Stimulated activated naive B cell treated with anti-CD40 and anti-IgM and Interleukin-4, amounts not matched to agents 10 μg/mL and 1 μg/mL and 100 μg/mL, for 72 hours (primary cell): ENCODE results near the gene PHGDH.
A peak's percentile ranks its signal among the peaks of the same experiment; 100 is the strongest.

Experiments used
- ATAC-seq, 2 donors: fragments of 150-1000 bp; cut with Tn5 transposase; replicated peaks; 2 replicates each; pipeline ENCODE4 v1.10.0; 2021; ENCODE audit warnings: moderate library complexity in 1 of 2
- DNase-seq: peaks from one replicate; pipeline ENCODE4 v3.0.0; 2021
- H3K27ac Mint-ChIP-seq: one replicate; pipeline ENCODE4 v1.8.0; 2022; ENCODE audit warnings: mild to moderate bottlenecking, mixed read lengths
- H3K27me3 Mint-ChIP-seq, 2 donors: one replicate each; pipeline ENCODE4 v1.8.0; 2022; ENCODE audit warnings: mixed read lengths in 2 of 2
- H3K36me3 Mint-ChIP-seq, 2 donors: one replicate each; pipeline ENCODE4 v1.8.0; 2022; ENCODE audit warnings: mixed read lengths in 2 of 2, mild to moderate bottlenecking in 1 of 2
- H3K4me1 Mint-ChIP-seq, 2 donors: one replicate each; pipeline ENCODE4 v1.8.0; 2022; ENCODE audit warnings: mixed read lengths in 2 of 2, mild to moderate bottlenecking in 1 of 2
- H3K4me3 Mint-ChIP-seq, 2 donors: one replicate each; pipeline ENCODE4 v1.8.0; 2022; ENCODE audit warnings: mild to moderate bottlenecking in 2 of 2, mixed read lengths in 2 of 2, moderate library complexity in 1 of 2
- H3K9me3 Mint-ChIP-seq, 2 donors: one replicate each; pipeline ENCODE4 v1.8.0; 2022; ENCODE audit warnings: mixed read lengths in 2 of 2, mild to moderate bottlenecking in 1 of 2

Gene PHGDH

DNA sequence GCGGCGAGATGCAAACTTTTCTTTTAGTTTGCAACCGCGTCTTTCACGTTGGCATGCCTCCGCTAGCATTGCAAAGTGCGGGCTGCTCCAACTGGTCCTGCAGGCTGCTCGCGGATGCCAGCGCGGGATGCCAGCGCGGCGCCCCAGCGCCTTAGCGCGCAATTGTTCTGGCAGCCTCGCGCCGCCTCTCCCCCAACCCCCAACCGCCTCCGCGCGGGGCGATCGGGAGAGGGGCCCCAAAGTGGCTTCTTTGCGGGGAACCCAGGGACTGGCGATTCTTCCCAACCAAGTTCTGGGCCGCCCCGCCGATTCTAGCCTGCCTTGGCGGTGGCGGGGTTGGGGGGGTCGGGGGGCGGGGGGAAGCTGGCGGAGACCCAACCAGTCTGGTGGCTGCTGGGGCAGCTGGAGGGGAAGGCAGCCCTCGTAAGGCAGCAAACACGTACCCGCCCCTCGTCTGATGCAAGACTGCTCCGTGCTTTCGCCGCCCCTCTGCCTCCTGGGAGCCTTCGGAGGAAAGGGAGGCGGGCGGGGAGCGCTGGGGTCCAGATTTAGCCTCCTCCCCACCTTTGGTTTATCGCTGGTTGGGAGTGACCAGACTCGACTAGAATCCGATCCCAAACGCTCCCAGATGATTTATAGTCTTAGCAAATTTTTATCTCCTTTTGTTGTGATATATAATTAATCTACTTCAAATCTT is 756 bp downstream of the PHGDH start:
- H3K4me1 Mint-ChIP-seq = peaks cover 12 to 21% of the 10 kb centered on the region in 2 donors
- ATAC-seq = peak; percentile 56 to 64
- no peak for DNase-seq
- no peak overlapping the region for H3K27ac Mint-ChIP-seq
- H3K36me3 Mint-ChIP-seq = peaks cover 0 to 4% of the 10 kb centered on the region in 2 donors
- peak overlapping the region; percentile 86 to 89 for H3K4me3 Mint-ChIP-seq
- H3K27me3 Mint-ChIP-seq = peaks cover 37 to 47% of the 10 kb centered on the region in 2 donors
- no peaks in the 10 kb centered on the region for H3K9me3 Mint-ChIP-seq

DNA sequence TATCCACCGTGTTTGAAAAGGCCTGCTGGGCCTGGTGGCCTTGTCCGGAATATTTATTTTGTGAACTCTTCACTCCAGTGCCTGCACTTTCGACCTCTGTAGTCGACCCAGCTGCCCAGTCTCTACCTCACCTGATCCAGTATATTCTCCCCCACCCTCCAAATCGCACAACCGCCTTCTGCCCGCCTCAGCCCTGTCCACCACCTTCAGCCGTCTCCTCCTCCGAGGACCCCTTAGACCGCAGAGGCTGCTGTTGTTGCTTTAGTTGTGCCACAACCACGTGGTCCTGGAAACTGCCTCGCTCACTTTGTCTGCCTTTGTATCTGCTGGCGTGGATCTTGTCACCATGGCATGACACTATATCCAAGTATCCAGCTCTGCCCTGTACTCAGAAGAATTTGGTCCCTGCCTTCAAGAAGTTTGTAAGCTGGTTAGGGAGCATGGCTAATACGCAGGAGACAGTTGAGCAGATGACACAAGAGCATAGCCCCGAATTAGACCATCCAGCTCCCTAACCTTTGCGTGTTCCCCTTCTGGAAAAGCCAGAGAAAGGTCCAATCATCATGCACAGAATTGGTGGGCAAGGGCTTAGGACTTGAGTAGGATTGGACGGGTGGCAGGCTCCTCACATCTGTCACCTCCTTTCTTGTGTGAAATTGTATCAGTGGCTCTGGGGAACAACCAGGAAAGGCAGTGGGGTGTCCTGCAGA is 1.5 kb downstream of the PHGDH start:
- H3K4me3 Mint-ChIP-seq = peak overlapping the region; percentile 58 to 84
- ATAC-seq (no peak), DNase-seq (no peak)

DNA sequence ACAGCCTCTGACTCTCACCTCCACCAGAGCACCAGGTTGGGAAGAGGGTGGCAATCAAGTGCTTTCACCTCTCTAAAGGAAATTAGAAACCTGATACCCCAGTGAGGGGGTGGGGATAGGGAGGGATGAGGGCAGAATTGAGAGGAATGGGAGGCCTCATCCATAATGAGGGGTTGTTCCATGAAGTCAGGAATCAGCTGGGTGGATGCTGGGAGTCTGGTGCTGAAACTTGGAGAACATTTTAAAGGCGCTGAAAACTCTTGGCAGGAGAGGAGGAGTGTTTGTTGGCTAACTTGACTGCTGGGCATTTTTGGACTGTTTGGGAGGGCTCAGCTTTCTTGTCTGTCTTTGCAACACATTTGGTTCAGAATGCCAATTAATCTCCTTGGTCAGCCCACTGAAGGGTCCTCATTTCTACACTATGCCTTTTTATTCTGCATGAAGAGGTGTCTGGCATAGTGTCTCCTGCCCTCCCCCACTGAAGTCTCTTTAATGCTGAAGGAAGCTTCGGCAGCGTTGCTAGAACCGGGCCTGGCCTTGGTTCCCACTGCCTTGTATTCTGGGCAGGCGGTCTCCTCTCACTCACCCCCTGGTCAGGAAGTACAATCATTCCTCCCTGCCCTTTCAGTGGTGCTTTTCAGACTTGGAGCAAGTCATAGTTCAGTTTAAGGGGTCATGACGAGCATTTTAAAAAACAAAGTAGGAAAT is 2.2 kb downstream of the PHGDH start:
- Mint-ChIP-seq H3K27me3 (peaks cover 36 to 37% of the 10 kb centered on the region in 2 donors), H3K4me3 (no peak overlapping the region), H3K4me1 (peaks cover 12 to 21% of the 10 kb centered on the region in 2 donors), H3K9me3 (no peaks in the 10 kb centered on the region), H3K36me3 (peaks cover 0 to 4% of the 10 kb centered on the region in 2 donors), H3K27ac (no peak overlapping the region)
- DNase-seq = no peak
- no peak for ATAC-seq

More for the DNA sequence above, 1.5 kb downstream of the PHGDH start:
- Mint-ChIP-seq H3K4me1 (peaks cover 12 to 21% of the 10 kb centered on the region in 2 donors), H3K36me3 (peaks cover 0 to 4% of the 10 kb centered on the region in 2 donors), H3K27me3 (peaks cover 37 to 43% of the 10 kb centered on the region in 2 donors), H3K9me3 (no peaks in the 10 kb centered on the region), H3K27ac (peak overlapping the region; percentile 83)

DNA sequence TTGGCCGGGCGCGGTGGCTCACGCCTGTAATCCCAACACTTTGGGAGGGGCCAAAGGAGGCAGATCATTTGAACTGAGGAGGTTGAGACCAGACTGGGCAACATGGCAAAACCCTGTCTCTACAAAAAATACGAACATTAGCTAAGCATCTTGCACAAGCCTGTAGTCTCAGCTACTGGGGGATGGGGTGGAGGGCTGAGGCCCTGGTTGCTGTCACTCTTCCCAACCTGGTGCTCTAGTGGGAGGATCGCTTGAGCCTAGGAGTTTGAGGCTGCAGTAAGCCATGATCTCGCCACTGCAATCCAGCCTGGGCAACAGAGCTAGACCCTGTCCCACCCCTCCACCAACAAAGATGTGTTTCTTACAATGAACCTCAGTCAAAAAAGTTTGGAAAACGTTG is 2.8 kb downstream of the PHGDH start:
- Mint-ChIP-seq H3K27me3 (peaks cover 31 to 37% of the 10 kb centered on the region in 2 donors), H3K36me3 (peaks cover 0 to 4% of the 10 kb centered on the region in 2 donors), H3K9me3 (no peaks in the 10 kb centered on the region), H3K4me3 (no peak overlapping the region), H3K4me1 (peaks cover 12 to 21% of the 10 kb centered on the region in 2 donors), H3K27ac (no peak overlapping the region)
- DNase-seq = no peak
- ATAC-seq = no peak

DNA sequence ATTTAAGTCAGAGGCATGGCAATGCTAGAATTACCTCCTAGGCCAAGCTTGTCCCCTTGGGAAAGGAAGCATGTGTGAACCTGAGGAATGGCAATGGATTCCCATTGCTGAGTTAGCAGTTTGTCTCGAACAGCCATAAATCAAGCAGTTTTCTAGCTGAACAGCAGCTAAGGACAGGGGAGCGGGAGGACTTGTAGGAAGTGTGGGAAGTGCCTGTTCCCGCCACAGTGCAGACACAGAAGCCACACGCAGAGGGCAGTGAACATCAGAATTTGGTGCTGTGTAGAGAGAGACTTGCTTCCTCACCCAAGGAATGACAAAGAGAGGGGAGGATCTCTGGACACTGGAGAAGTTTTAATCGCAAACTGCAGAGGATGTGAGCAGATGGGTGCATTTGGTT is 3.8 kb downstream of the PHGDH start:
- Mint-ChIP-seq H3K36me3 (peaks cover 0 to 4% of the 10 kb centered on the region in 2 donors), H3K4me1 (peaks cover 12 to 21% of the 10 kb centered on the region in 2 donors), H3K27me3 (peaks cover 21 to 31% of the 10 kb centered on the region in 2 donors), H3K27ac (no peak overlapping the region), H3K9me3 (no peaks in the 10 kb centered on the region), H3K4me3 (no peak overlapping the region)
- ATAC-seq (no peak), DNase-seq (no peak)

DNA sequence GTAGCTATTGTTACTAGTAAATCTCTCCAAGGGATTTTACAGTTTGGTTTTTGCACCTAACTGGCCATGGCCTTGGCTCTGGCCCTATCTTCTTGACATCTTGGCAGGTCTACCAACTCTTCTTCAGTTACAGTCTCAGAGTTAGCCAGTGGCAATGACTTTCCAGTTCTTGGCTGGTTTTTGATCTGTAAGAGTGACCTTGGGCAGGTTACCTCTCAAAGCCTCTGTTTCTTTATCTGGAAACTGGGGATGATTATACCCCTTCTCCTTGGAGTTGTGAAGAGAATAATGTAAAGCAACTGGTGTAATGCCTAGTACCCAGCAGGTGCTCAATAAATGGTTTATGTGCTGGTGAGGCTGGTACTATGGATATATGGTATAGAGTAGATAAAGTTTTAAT is 6.7 kb downstream of the PHGDH start:
- no peak for ATAC-seq
- Mint-ChIP-seq H3K4me1 (peaks cover 2 to 5% of the 10 kb centered on the region in 2 donors), H3K4me3 (no peak overlapping the region), H3K9me3 (no peaks in the 10 kb centered on the region), H3K36me3 (no peaks in the 10 kb centered on the region), H3K27me3 (peaks cover 7 to 16% of the 10 kb centered on the region in 2 donors), H3K27ac (no peak overlapping the region)
- no peak for DNase-seq

DNA sequence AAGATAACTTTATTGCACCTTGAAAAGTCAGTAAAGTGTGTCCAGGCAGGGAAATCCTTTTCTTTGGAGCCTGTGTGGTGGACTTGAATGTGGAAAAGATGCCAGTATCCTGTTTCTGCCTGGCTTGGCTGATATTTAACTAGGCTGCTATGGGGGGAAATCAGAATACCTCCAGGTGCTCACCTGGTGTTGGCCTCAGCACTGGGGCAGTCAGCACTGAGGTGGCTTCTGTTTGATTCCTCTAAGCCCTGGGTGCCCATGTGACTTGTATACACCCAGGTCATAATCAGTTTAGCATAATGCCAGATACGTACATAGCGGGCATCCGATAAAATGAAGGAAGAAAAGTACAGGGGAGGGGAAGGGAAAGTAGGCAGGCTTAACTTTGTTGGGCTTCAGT is 7.2 kb downstream of the PHGDH start:
- no peak for ATAC-seq
- no peak for DNase-seq
- no peaks in the 10 kb centered on the region for H3K36me3 Mint-ChIP-seq
- H3K4me3 Mint-ChIP-seq = no peak overlapping the region
- H3K27ac Mint-ChIP-seq = no peak overlapping the region
- peaks cover 0 to 5% of the 10 kb centered on the region in 2 donors for H3K4me1 Mint-ChIP-seq
- peaks cover 7 to 10% of the 10 kb centered on the region in 2 donors for H3K27me3 Mint-ChIP-seq
- no peaks in the 10 kb centered on the region for H3K9me3 Mint-ChIP-seq

DNA sequence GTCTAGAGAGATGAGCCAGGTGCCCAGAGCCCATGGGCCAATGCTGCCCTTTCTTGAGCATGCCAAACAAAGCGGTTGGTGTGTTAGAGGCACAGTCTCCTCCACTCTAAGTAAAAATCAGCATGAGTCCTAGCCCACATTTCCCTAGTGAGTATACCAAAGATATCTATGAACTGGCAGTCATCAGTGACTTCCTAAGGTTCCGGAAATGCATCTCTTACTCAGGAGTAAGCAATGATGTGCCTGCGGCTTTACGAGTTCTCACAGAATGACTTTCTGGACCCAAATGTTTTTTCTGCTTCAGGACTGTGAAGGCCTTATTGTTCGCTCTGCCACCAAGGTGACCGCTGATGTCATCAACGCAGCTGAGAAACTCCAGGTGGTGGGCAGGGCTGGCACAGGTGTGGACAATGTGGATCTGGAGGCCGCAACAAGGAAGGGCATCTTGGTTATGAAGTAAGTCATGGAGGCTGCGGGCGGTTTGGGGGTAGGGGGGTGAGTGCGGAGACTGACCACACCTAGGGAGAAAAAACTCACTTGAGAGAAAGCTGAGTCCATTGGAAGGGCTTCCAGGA is 9.2 kb downstream of the PHGDH start:
- Mint-ChIP-seq H3K36me3 (no peaks in the 10 kb centered on the region), H3K9me3 (no peaks in the 10 kb centered on the region), H3K27me3 (no peaks in the 10 kb centered on the region), H3K27ac (no peak overlapping the region), H3K4me3 (no peak overlapping the region), H3K4me1 (no peaks in the 10 kb centered on the region)
- DNase-seq = no peak
- ATAC-seq = no peak

DNA sequence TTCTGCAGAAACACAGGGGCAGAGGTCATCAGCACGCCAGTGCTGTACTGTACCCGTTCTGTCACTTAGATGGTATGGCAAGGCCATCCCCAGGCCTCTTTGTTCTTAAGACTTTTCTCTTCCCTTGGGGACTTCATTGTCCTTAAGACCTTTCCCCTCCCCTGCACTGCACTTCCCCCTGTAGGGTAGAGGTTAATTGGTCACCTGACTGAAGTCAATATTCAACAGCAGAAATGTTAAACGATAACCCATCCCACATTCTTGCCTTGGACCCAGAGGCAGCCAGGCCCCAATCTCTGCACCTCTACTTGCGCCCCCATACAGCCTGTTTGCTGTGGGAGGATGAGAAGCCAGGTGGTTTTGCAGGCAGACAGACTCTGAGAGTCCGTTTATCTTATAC is 10.2 kb downstream of the PHGDH start:
- DNase-seq = no peak
- H3K4me3 Mint-ChIP-seq = no peak overlapping the region
- H3K9me3 Mint-ChIP-seq = no peaks in the 10 kb centered on the region
- no peaks in the 10 kb centered on the region for H3K4me1 Mint-ChIP-seq
- H3K27ac Mint-ChIP-seq = no peak overlapping the region
- ATAC-seq = no peak
- no peaks in the 10 kb centered on the region for H3K27me3 Mint-ChIP-seq
- peaks cover 0 to under 1% of the 10 kb centered on the region in 2 donors for H3K36me3 Mint-ChIP-seq

DNA sequence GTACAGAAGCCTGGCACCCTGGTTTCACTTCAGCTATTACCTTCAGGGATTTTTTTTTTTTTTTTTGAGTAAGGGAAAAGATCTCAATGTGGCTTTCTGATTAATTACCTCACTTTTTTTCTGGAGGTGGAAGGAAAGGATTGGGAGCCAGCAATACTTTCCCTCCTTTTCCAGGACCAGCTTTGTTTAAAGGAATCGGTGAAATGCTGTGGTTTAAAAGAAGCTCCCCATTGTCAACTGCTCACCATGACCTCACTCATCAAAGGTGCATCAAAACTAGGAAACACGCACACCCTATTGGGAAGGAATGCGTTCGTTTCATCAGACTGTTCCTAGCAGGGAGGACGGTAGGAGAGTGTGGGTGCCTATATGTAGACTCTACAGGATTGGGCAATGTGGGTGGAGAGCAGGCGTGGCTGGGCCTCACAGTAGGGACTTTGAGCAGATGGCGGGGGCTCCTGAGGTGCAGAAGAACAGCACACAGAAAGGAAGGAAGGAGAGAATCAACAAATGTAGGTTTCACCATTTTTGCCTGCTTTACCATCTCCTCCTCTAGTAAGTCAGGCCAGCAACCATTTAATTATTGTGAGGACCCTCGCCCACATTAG is 13.0 kb downstream of the PHGDH start:
- peaks cover 4 to 7% of the 10 kb centered on the region in 2 donors for H3K36me3 Mint-ChIP-seq
- DNase-seq (no peak), ATAC-seq (no peak)
- H3K27me3 Mint-ChIP-seq = no peaks in the 10 kb centered on the region
- peaks cover 6 to 12% of the 10 kb centered on the region in 2 donors for H3K4me1 Mint-ChIP-seq
- H3K4me3 Mint-ChIP-seq = no peak overlapping the region
- H3K27ac Mint-ChIP-seq = no peak overlapping the region
- H3K9me3 Mint-ChIP-seq = no peaks in the 10 kb centered on the region

DNA sequence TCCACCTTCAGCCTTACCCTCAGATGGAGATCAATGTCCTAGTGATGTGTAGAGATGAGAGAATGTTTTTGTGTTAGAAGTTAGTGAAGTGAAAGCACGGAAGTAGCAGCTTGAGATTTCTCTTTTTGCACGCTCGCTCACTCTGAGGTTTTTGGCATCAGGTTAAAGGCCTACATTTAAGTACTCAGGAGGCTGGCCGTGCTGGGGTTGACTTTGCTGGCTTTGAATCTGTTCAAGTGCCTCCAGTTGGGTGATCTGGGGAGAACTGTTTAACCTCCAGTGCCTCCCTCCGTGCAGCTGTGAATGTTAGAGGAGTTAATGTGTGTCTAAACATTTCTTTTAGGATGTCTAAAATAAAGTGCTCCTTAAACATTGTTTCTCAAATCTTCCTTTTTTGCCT is 13.9 kb downstream of the PHGDH start:
- no peak overlapping the region for H3K4me3 Mint-ChIP-seq
- peaks cover 6 to 12% of the 10 kb centered on the region in 2 donors for H3K4me1 Mint-ChIP-seq
- ATAC-seq (no peak), DNase-seq (no peak)
- no peaks in the 10 kb centered on the region for H3K27me3 Mint-ChIP-seq
- no peaks in the 10 kb centered on the region for H3K9me3 Mint-ChIP-seq
- H3K36me3 Mint-ChIP-seq = peaks cover 8 to 10% of the 10 kb centered on the region in 2 donors
- no peak overlapping the region for H3K27ac Mint-ChIP-seq

DNA sequence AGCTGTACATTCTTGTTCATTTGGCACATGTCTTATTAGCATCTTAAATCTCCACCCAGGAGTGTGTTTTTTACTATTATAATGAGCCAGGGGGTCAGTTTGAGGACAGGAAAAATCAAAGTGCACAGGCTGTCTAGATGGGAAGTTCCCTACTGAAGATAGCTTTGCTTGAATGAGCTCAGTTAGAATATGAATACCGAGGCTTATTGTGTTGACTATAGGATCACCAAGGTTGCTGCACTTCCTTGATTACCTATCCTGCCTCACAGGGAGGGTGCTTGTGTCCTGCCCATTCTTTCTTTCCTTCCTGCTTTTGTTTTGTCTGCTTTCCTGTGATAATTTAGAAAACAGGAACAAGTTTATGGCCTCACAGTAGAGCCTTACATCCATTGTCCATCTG is 16.3 kb downstream of the PHGDH start:
- H3K27ac Mint-ChIP-seq = no peak overlapping the region
- H3K4me3 Mint-ChIP-seq = no peak overlapping the region
- ATAC-seq = peak; percentile 58 to 75
- peaks cover 6 to 12% of the 10 kb centered on the region in 2 donors for H3K4me1 Mint-ChIP-seq
- no peak for DNase-seq
- no peaks in the 10 kb centered on the region for H3K9me3 Mint-ChIP-seq
- peaks cover 9 to 10% of the 10 kb centered on the region in 2 donors for H3K36me3 Mint-ChIP-seq
- no peaks in the 10 kb centered on the region for H3K27me3 Mint-ChIP-seq

DNA sequence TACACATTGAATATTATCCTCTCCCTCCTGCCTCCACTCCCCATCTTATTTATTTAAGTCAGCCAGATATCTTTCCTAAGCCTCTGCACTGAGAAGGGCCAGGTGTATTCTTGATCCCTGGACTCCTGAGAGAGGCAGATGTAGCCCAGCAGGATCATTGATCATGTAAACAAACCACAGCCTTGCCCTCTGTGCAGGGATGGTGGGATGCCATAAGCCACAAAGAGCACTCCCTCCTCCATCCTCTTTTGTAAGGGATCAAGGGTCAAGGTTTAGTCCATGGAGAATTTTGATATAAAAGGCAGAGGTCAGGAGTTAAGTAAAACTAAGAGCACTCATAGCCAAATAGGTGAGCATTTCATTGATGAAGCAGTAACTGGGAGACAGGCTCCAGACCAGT is 17.3 kb downstream of the PHGDH start:
- peaks cover 6 to 12% of the 10 kb centered on the region in 2 donors for H3K4me1 Mint-ChIP-seq
- no peaks in the 10 kb centered on the region for H3K9me3 Mint-ChIP-seq
- H3K27ac Mint-ChIP-seq = no peak overlapping the region
- H3K36me3 Mint-ChIP-seq = peaks cover 9 to 10% of the 10 kb centered on the region in 2 donors
- no peak overlapping the region for H3K4me3 Mint-ChIP-seq
- ATAC-seq (no peak), DNase-seq (no peak)
- no peaks in the 10 kb centered on the region for H3K27me3 Mint-ChIP-seq

DNA sequence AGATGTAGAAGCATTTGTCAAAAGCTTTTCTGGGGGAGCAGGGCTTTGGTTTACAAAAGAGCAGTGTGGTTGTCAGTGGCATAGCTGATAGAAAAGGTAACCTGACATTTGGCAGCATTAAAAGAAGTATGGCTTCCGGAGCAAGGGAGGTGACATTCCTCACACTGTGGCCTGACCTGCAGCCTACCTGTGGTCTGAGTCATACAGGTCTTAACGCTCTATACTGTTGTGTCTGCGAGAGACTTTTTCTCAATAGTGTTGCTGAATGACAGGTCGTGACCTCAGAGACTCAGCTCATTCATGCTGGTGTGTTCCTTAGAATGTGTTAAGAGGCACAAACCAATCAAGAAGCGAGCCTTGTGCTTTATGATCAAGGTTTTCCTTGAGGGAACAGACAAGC is 19.3 kb downstream of the PHGDH start:
- Mint-ChIP-seq H3K27ac (no peak overlapping the region), H3K4me1 (peaks cover 6 to 12% of the 10 kb centered on the region in 2 donors), H3K9me3 (no peaks in the 10 kb centered on the region), H3K27me3 (no peaks in the 10 kb centered on the region), H3K4me3 (no peak overlapping the region), H3K36me3 (peaks cover 13 to 21% of the 10 kb centered on the region in 2 donors)
- ATAC-seq = no peak
- no peak for DNase-seq
